Esophagus muscularis mucosa (tissue), 3 donors: ENCODE data around the gene C16orf82.

Experiments used
- CTCF ChIP-seq, 3 experiments: fragments of 200-600 bp in 2 of 3; fragments of 450-650 bp in 1 of 3; sonication (generic) in 2 of 3; IDR thresholded peaks; one replicate each; pipeline ENCODE4 v1.5.1; 2017 to 2019; ENCODE audit warnings: antibody characterized with exemption in 3 of 3, mild to moderate bottlenecking in 2 of 3, moderate library complexity in 1 of 3
- POLR2A ChIP-seq: fragments of 450-650 bp; IDR thresholded peaks from one replicate; pipeline ENCODE4 v1.6.1; 2017; ENCODE audit warnings: antibody characterized with exemption, moderate library complexity, mild to moderate bottlenecking, low read depth
- POLR2AphosphoS5 ChIP-seq, 2 donors: sonication (generic); formaldehyde crosslinking; IDR thresholded peaks; one replicate each; pipeline ENCODE4 v1.6.1; 2017; ENCODE audit warnings: antibody characterized with exemption in 2 of 2

DNA sequence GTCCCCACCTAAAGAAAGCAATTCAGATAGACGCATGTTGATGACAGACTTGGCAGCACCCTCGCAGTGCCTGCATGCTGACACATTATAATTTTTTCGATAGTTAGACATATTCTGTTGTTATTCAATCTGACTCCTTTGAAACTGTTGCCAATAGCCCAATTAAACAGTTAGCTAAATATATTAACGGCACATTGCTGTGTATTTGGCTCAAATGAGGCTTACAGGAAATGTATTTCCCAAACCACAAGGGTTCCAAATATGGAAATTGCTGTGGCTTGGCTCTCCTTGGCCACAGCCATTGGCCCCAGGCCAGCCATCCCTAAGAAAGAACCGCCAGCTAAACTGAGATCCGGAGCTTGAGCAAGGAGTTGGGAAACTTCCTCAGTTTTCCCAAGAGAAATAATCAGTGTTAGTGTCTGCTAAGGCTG, 31.1 kb downstream of the C16orf82 start:
- peak in 1 of 2 donors; percentile 12 for TF ChIP-seq POLR2AphosphoS5 (IDR thresholded peaks at IDR 0.05)
- TF ChIP-seq CTCF (IDR thresholded peaks at IDR 0.05) = no peak
- no peak for TF ChIP-seq POLR2A
